Measurements from ENCODE around the gene TMTC2.

TMTC2 gene

DNA sequence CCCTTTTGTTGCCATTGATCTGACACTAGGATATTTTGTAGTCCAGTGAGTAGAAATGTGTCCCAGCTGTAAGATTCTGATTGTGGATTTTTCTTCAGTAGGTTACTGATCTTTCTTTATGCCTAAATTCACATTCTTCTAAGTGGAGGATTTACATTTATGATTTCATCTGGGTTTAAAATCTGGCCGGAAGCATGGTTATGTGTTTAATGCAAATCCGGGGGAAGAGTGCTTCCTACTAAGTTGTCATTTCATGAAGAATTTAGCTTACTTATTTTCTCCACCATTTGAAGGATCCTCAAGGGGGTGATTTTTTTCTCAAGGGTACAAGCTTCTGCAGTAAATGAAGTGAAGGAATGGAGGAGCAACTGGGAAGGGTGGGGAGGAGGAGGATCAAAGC, 96.7 kb downstream of the TMTC2 start:
- peak overlapping the region; percentile 51; the same call in 1 of the 2 replicates for H2AFZ ChIP-seq (ENCODE audit: low read depth, low read length)
- no peak overlapping the region for H3K9ac ChIP-seq (ENCODE audit: low read length)
- 0 out of 2 replicates have a peak overlapping the region, but pooled peaks have one; percentile 6 for H3K27ac ChIP-seq (ENCODE audit: low read length)
- H3K79me2 ChIP-seq (ENCODE audit: low read length), result no peaks in the 10 kb centered on the region
- no peaks in the 10 kb centered on the region for H3K27me3 ChIP-seq (ENCODE audit: low read depth, low read length)
- peaks cover 29% of the 10 kb centered on the region for H3K4me1 ChIP-seq (ENCODE audit: low read length)
- H3K9me3 ChIP-seq (ENCODE audit: insufficient read depth, low read length), result no peaks in the 10 kb centered on the region
- peak overlapping the region; percentile 14 for H3K4me2 ChIP-seq (ENCODE audit: low read length)
- H3K36me3 ChIP-seq (replicated peaks; ENCODE audit: low read depth, low read length), result no peaks in the 10 kb centered on the region
- no peaks in the 10 kb centered on the region for H4K20me1 ChIP-seq (ENCODE audit: insufficient read depth, low read length)
- H3K4me3 ChIP-seq (ENCODE audit: low read length), result no peak overlapping the region
- no peak for TF ChIP-seq EZH2phosphoT487 (IDR thresholded peaks at IDR 0.05; ENCODE audit: low read depth)
- TF ChIP-seq, protein P1, sequence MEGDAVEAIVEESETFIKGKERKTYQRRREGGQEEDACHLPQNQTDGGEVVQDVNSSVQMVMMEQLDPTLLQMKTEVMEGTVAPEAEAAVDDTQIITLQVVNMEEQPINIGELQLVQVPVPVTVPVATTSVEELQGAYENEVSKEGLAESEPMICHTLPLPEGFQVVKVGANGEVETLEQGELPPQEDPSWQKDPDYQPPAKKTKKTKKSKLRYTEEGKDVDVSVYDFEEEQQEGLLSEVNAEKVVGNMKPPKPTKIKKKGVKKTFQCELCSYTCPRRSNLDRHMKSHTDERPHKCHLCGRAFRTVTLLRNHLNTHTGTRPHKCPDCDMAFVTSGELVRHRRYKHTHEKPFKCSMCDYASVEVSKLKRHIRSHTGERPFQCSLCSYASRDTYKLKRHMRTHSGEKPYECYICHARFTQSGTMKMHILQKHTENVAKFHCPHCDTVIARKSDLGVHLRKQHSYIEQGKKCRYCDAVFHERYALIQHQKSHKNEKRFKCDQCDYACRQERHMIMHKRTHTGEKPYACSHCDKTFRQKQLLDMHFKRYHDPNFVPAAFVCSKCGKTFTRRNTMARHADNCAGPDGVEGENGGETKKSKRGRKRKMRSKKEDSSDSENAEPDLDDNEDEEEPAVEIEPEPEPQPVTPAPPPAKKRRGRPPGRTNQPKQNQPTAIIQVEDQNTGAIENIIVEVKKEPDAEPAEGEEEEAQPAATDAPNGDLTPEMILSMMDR (IDR thresholded peaks at IDR 0.05; ENCODE audit: low read depth, low read length), result no peak

DNA sequence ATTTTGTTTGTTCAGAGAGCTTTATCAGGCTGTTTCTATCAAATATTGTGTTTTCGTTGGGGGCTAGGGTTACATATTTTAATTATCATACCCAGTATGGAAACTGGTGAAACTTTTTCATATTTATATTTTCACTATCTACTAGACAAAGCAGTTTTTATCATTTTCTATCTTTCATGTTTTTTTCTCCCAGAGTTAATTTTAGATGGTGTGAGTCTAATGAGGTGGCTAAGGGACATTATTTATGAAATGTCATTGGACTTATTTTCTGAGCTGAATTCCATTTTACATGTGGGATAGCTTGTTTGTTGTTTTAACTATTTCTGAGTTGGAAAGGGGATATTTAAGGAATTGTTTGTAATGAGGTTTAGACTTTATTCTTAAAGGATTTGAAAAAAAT, 100.3 kb downstream of the TMTC2 start:
- TF ChIP-seq, protein P1 (IDR thresholded peaks at IDR 0.05; ENCODE audit: low read depth, low read length), result no peak
- TF ChIP-seq EZH2phosphoT487 (IDR thresholded peaks at IDR 0.05; ENCODE audit: low read depth), result no peak
- H3K9ac ChIP-seq (ENCODE audit: low read length), result no peak overlapping the region
- no peak overlapping the region for H3K27ac ChIP-seq (ENCODE audit: low read length)
- no peaks in the 10 kb centered on the region for H3K79me2 ChIP-seq (ENCODE audit: low read length)
- no peak overlapping the region for H3K4me2 ChIP-seq (ENCODE audit: low read length)
- H3K4me1 ChIP-seq (ENCODE audit: low read length), result peaks cover 18% of the 10 kb centered on the region
- no peak overlapping the region for H2AFZ ChIP-seq (ENCODE audit: low read depth, low read length)
- no peaks in the 10 kb centered on the region for H4K20me1 ChIP-seq (ENCODE audit: insufficient read depth, low read length)
- H3K36me3 ChIP-seq (replicated peaks; ENCODE audit: low read depth, low read length), result no peaks in the 10 kb centered on the region
- no peaks in the 10 kb centered on the region for H3K9me3 ChIP-seq (ENCODE audit: insufficient read depth, low read length)
- no peaks in the 10 kb centered on the region for H3K27me3 ChIP-seq (ENCODE audit: low read depth, low read length)
- no peak overlapping the region for H3K4me3 ChIP-seq (ENCODE audit: low read length)

DNA sequence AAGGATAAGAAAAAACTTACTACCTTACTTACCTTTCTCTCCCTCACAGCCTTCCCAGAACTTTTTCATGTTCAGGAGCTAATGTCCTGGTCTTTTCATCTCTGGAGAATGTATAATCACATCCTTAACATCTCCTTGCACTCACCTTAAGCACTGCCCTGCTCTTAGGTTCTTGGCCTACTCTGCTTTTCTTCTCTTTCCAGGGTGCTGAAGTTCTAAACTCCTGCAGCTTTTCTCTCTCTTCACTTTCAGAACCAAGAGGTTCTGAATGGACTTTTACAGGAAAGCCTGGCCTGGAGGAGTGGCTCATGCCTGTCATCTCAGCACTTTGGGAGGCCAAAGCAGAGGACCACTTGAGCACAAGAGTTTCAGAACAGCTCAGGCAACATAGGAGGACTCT, 101.9 kb downstream of the TMTC2 start:
- Histone ChIP-seq H3K9ac (ENCODE audit: low read length) (no peak overlapping the region), H3K4me1 (ENCODE audit: low read length) (peaks cover 11% of the 10 kb centered on the region), H3K9me3 (ENCODE audit: insufficient read depth, low read length) (no peaks in the 10 kb centered on the region), H3K36me3 (replicated peaks; ENCODE audit: low read depth, low read length) (no peaks in the 10 kb centered on the region), H3K79me2 (ENCODE audit: low read length) (no peaks in the 10 kb centered on the region), H3K27me3 (ENCODE audit: low read depth, low read length) (no peaks in the 10 kb centered on the region), H4K20me1 (ENCODE audit: insufficient read depth, low read length) (no peaks in the 10 kb centered on the region), H2AFZ (ENCODE audit: low read depth, low read length) (no peak overlapping the region), H3K4me3 (ENCODE audit: low read length) (no peak overlapping the region), H3K4me2 (ENCODE audit: low read length) (no peak overlapping the region), H3K27ac (ENCODE audit: low read length) (no peak overlapping the region)
- TF ChIP-seq, protein P1 (IDR thresholded peaks at IDR 0.05; ENCODE audit: low read depth, low read length), result no peak
- TF ChIP-seq EZH2phosphoT487 (IDR thresholded peaks at IDR 0.05; ENCODE audit: low read depth), result no peak

DNA sequence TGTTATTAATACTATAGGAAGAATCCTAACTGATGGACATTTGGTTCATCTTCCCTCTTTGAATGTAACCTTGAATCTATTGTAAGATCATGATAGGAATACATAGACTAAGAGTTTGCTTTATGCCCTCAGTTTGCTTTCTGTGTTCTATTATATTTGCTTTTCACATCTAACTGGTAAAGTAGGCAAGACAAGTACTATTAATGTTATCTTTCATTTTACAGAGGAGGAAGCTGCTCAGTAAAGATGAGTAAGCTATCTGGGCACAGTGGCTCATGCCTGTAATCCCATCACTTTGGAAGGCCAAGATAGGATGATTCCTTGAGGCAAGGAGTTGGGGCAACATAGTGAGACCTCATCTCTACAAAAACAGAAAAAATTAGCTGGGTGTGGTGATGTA, 103.0 kb downstream of the TMTC2 start:
- peaks cover 9% of the 10 kb centered on the region for H3K4me1 ChIP-seq (ENCODE audit: low read length)
- no peaks in the 10 kb centered on the region for H3K27me3 ChIP-seq (ENCODE audit: low read depth, low read length)
- H3K79me2 ChIP-seq (ENCODE audit: low read length), result no peaks in the 10 kb centered on the region
- H3K36me3 ChIP-seq (replicated peaks; ENCODE audit: low read depth, low read length), result no peaks in the 10 kb centered on the region
- H3K27ac ChIP-seq (ENCODE audit: low read length), result no peak overlapping the region
- H3K4me2 ChIP-seq (ENCODE audit: low read length), result no peak overlapping the region
- H3K4me3 ChIP-seq (ENCODE audit: low read length), result no peak overlapping the region
- H3K9ac ChIP-seq (ENCODE audit: low read length), result no peak overlapping the region
- no peaks in the 10 kb centered on the region for H3K9me3 ChIP-seq (ENCODE audit: insufficient read depth, low read length)
- TF ChIP-seq EZH2phosphoT487 (IDR thresholded peaks at IDR 0.05; ENCODE audit: low read depth), result no peak
- TF ChIP-seq, protein P1 (IDR thresholded peaks at IDR 0.05; ENCODE audit: low read depth, low read length), result no peak
- H2AFZ ChIP-seq (ENCODE audit: low read depth, low read length), result no peak overlapping the region
- no peaks in the 10 kb centered on the region for H4K20me1 ChIP-seq (ENCODE audit: insufficient read depth, low read length)
